Keratinocyte (primary cell): ENCODE results near the gene CDC34. TPM values are rescaled to one million over a fixed set of nuclear protein-coding genes. Genes with fewer than 3 reads are reported as not detected.

Source experiments
- DNase-seq: peaks from one replicate; pipeline ENCODE4 v3.0.0-alpha.2; 2011; ENCODE audit warnings: low read depth, missing footprints, low spot score
- FAIRE-seq: peaks from 2 replicates; lab custom pipeline; 2011; peaks lifted over from hg19 to GRCh38; lab: Jason Lieb, UNC
- H2AFZ ChIP-seq: 2 replicates; pipeline ENCODE4 v1.6.0; 2012; ENCODE audit warnings: low read length, control low read depth, inconsistent platforms; ENCODE audit not compliant: control insufficient read depth
- H3K27ac ChIP-seq: 2 replicates; pipeline ENCODE4 v1.5.1; 2011; ENCODE audit warnings: low read length; ENCODE audit not compliant: control insufficient read depth, insufficient read depth
- H3K27me3 ChIP-seq: 3 replicates; pipeline ENCODE4 v1.6.0; 2011; ENCODE audit warnings: low read length; ENCODE audit not compliant: control insufficient read depth, insufficient read depth; ENCODE audit errors: extremely low read depth
- H3K36me3 ChIP-seq, 2 experiments: 2 replicates in 1 of 2; 3 replicates in 1 of 2; pipeline ENCODE4 v1.5.1; 2011; ENCODE audit warnings: low read length in 2 of 2, mild to moderate bottlenecking in 1 of 2; ENCODE audit not compliant: control insufficient read depth in 2 of 2, insufficient read depth in 2 of 2; ENCODE audit errors: extremely low read depth in 1 of 2
- H3K4me1 ChIP-seq: 3 replicates; pipeline ENCODE4 v1.5.1; 2011; ENCODE audit warnings: low read length; ENCODE audit not compliant: control insufficient read depth, insufficient read depth; ENCODE audit errors: extremely low read depth
- H3K4me2 ChIP-seq: 3 replicates; pipeline ENCODE4 v1.6.0; 2011; ENCODE audit warnings: low read depth, low read length; ENCODE audit not compliant: control insufficient read depth, insufficient read depth; ENCODE audit errors: extremely low read depth
- H3K4me3 ChIP-seq, 3 experiments: fragments of 200-600 bp in 1 of 3; sonication (generic) in 1 of 3; 2 replicates in 2 of 3; 3 replicates in 1 of 3; pipeline ENCODE4 v1.5.1; 2011 to 2016; ENCODE audit warnings: low read length in 3 of 3, mild to moderate bottlenecking in 3 of 3, control low read depth in 2 of 3, inconsistent platforms in 1 of 3, low read depth in 1 of 3, mixed read lengths in 1 of 3, mixed run types in 1 of 3, moderate library complexity in 1 of 3; ENCODE audit not compliant: control insufficient read depth in 2 of 3, insufficient read depth in 2 of 3; ENCODE audit errors: extremely low read depth in 1 of 3
- H3K79me2 ChIP-seq: 2 replicates; pipeline ENCODE4 v1.6.0; 2012; ENCODE audit warnings: low read length; ENCODE audit not compliant: control insufficient read depth, insufficient read depth
- H3K9ac ChIP-seq: 3 replicates; pipeline ENCODE4 v1.6.0; 2011; ENCODE audit warnings: low read length; ENCODE audit not compliant: control insufficient read depth, insufficient read depth; ENCODE audit errors: extremely low read depth
- H3K9me1 ChIP-seq: 3 replicates; pipeline ENCODE4 v1.6.0; 2011; ENCODE audit warnings: low read length; ENCODE audit not compliant: control insufficient read depth, insufficient read depth; ENCODE audit errors: extremely low read depth
- H3K9me3 ChIP-seq: 2 replicates; pipeline ENCODE4 v1.5.1; 2012; ENCODE audit warnings: low read depth, low read length; ENCODE audit not compliant: control insufficient read depth
- H4K20me1 ChIP-seq: 3 replicates; pipeline ENCODE4 v1.6.0; 2011; ENCODE audit warnings: low read length; ENCODE audit not compliant: control insufficient read depth, insufficient read depth; ENCODE audit errors: extremely low read depth
- EZH2 ChIP-seq: IDR thresholded peaks from one replicate; pipeline ENCODE4 v1.6.1; 2012; ENCODE audit warnings: inconsistent platforms, mild to moderate bottlenecking, low read length, moderate library complexity
- dilution Hi-C: fragments of 300-500 bp; cut with MboI; formaldehyde crosslinking; loops from one replicate; pipeline ENCODE4 v1.7.0; 2020; ENCODE audit warnings: low sequenced_read_pairs; ENCODE audit not compliant: extremely low pct_ligation_motif_present
- polyA plus RNA-seq, 5 experiments: library from polyadenylated mRNA; depleted of rRNA in 3 of 5; stranded (reverse) in 3 of 5; stranded (forward) in 1 of 5; unstranded in 1 of 5; fragments of >200 nt; gene quantifications; 1 replicate in 1 of 5; 2 replicates in 3 of 5; 3 replicates in 1 of 5; pipeline versions ENCODE4 v1.2.1 to v1.2.3, GENCODE V29; 2011 to 2012; ENCODE audit warnings: missing spikeins in 2 of 5, low read depth in 1 of 5, low replicate concordance in 1 of 5
- TF ChIP-seq, protein P1 (sequence below), 3 experiments: IDR thresholded peaks in 1 of 3; conservative IDR thresholded peaks in 1 of 3; optimal IDR thresholded peaks in 1 of 3; 2 replicates in 2 of 3; 3 replicates in 1 of 3; pipeline versions ENCODE3 to v1.5.1; 2011; ENCODE audit warnings: low read length in 3 of 3, mild to moderate bottlenecking in 3 of 3, moderate library complexity in 2 of 3, control low read depth in 1 of 3, inconsistent platforms in 1 of 3; ENCODE audit not compliant: insufficient read depth in 2 of 3; ENCODE audit errors: extremely low read depth in 1 of 3

CDC34 gene
- polyA plus RNA-seq, 1 donor (not counting 4 experiments of a cell fraction or from before 2014, with no cell fraction given) = 47.5 TPM

DNA sequence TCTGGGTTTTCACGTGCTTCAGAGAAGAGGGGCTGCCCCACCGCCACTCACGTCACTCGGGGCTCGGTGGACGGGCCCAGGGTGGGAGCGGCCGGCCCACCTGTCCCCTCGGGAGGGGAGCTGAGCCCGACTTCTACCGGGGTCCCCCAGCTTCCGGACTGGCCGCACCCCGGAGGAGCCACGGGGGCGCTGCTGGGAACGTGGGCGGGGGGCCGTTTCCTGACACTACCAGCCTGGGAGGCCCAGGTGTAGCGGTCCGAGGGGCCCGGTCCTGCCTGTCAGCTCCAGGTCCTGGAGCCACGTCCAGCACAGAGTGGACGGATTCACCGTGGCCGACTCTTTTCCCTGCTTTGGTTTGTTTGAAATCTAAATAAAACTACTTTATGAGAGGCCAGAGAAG lies 10.1 kb downstream of the CDC34 start:
- FAIRE-seq (no peak), DNase-seq (no peak)
- no peak for TF ChIP-seq EZH2
- TF ChIP-seq, protein P1, sequence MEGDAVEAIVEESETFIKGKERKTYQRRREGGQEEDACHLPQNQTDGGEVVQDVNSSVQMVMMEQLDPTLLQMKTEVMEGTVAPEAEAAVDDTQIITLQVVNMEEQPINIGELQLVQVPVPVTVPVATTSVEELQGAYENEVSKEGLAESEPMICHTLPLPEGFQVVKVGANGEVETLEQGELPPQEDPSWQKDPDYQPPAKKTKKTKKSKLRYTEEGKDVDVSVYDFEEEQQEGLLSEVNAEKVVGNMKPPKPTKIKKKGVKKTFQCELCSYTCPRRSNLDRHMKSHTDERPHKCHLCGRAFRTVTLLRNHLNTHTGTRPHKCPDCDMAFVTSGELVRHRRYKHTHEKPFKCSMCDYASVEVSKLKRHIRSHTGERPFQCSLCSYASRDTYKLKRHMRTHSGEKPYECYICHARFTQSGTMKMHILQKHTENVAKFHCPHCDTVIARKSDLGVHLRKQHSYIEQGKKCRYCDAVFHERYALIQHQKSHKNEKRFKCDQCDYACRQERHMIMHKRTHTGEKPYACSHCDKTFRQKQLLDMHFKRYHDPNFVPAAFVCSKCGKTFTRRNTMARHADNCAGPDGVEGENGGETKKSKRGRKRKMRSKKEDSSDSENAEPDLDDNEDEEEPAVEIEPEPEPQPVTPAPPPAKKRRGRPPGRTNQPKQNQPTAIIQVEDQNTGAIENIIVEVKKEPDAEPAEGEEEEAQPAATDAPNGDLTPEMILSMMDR (optimal IDR thresholded peaks at IDR 0.05 in 1 of 3, IDR thresholded peaks at IDR 0.05 in 1 of 3, conservative IDR thresholded peaks at IDR 0.05 in 1 of 3; ENCODE audit: extremely low read depth in 1 of 3, insufficient read depth in 2 of 3, low read length in 3 of 3) = no peak
- Histone ChIP-seq H3K9ac (no peak overlapping the region), H3K27ac (no peak overlapping the region), H3K9me3 (no peaks in the 10 kb centered on the region), H3K36me3 (peaks cover 9 to 17% of the 10 kb centered on the region in 2 experiments), H3K9me1 (no peaks in the 10 kb centered on the region), H3K4me3 (no peak overlapping the region), H3K4me2 (no peak overlapping the region), H3K27me3 (no peaks in the 10 kb centered on the region), H3K79me2 (peaks cover 3% of the 10 kb centered on the region), H2AFZ (no peak overlapping the region), H3K4me1 (no peaks in the 10 kb centered on the region), H4K20me1 (no peaks in the 10 kb centered on the region)
- dilution Hi-C loops = no loop called here

DNA sequence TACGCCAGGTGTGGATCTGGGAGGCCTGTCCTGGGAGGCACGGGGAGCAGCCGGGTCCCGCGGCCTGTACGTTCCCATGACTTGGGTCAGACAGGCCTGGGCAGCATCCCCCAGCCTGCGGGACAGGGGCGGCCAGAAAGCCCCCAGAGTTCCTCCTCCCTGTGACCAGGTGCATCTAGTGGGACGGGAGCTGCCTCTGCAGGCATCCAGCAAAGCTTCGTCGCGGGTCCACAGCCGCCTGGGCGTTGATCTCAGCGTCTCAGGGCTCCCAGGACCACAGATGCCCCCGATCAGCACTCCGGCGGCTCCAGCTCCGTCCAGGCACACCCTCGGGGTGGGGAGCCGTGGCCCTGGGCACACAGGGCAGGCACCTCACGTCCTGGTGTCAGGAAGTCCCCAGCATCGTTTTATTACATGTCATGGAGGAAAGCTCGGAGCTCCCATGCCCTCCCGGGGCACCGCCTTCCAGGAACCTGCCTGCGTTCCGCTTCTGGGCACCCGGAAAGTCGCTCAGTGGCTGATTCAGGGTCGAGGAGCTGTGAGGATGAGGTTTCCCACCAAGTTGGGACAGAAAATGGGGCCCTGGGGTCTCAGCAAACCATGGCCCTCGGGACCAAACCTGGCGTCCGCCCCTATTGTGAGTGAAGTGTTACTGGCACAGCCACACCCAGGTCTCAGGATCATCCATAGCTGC lies 10.8 kb downstream of the CDC34 start:
- Histone ChIP-seq H3K36me3 (peaks cover 9 to 17% of the 10 kb centered on the region in 2 experiments), H4K20me1 (no peaks in the 10 kb centered on the region), H3K4me2 (no peak overlapping the region), H3K79me2 (peaks cover 3% of the 10 kb centered on the region), H3K9ac (no peak overlapping the region), H3K9me1 (no peaks in the 10 kb centered on the region), H3K27ac (no peak overlapping the region), H3K4me3 (no peak overlapping the region), H2AFZ (no peak overlapping the region), H3K27me3 (no peaks in the 10 kb centered on the region), H3K4me1 (no peaks in the 10 kb centered on the region), H3K9me3 (no peaks in the 10 kb centered on the region)
- TF ChIP-seq EZH2 = no peak
- TF ChIP-seq, protein P1 (optimal IDR thresholded peaks at IDR 0.05 in 1 of 3, IDR thresholded peaks at IDR 0.05 in 1 of 3, conservative IDR thresholded peaks at IDR 0.05 in 1 of 3; ENCODE audit: extremely low read depth in 1 of 3, insufficient read depth in 2 of 3, low read length in 3 of 3) = no peak
- FAIRE-seq (no peak), DNase-seq (no peak)
- dilution Hi-C loops = no loop called here
